HG03039 (cell line): ENCODE data around the gene SEMA4C.
"Not testable (repeated sequence)": the region's sequence is repeated elsewhere in the genome, so short reads cannot be mapped to it uniquely, and the experiment has no call there.

Experiments
- ATAC-seq: cut with Tn5 transposase; IDR thresholded peaks from one replicate; pipeline ENCODE4 v1.9.1; 2021; ENCODE audit warnings: mild to moderate bottlenecking, moderate library complexity; ENCODE audit not compliant: unreplicated experiment

The SEMA4C gene

GRCh38 chr2:96897491-96898134, 27.7 kb upstream of the SEMA4C start:
- ATAC-seq = no peak

- ATAC-seq = no peak
These were observed 26.1 kb upstream of the SEMA4C start for GRCh38 chr2:96895746-96896651.

GRCh38 chr2:96895032-96895745, 25.3 kb upstream of the SEMA4C start:
- no peak for ATAC-seq

GRCh38 chr2:96894151-96894531, 24.3 kb upstream of the SEMA4C start:
- no peak for ATAC-seq

GRCh38 chr2:96893289-96894150, 23.6 kb upstream of the SEMA4C start:
- no peak for ATAC-seq

- ATAC-seq = no peak
These were observed 21.9 kb upstream of the SEMA4C start for GRCh38 chr2:96891591-96892333.

- no peak for ATAC-seq
These were observed 21.0 kb upstream of the SEMA4C start for GRCh38 chr2:96890726-96891385.

GRCh38 chr2:96890252-96890651, 20.4 kb upstream of the SEMA4C start:
- no peak for ATAC-seq

- ATAC-seq = not testable (repeated sequence)
These were observed 19.6 kb upstream of the SEMA4C start for GRCh38 chr2:96889502-96889901.

- no peak for ATAC-seq
These were observed 18.5 kb upstream of the SEMA4C start for GRCh38 chr2:96888072-96889011.

GRCh38 chr2:96887493-96888012, 17.7 kb upstream of the SEMA4C start:
- ATAC-seq = no peak

- no peak for ATAC-seq
These were observed 15.8 kb upstream of the SEMA4C start for GRCh38 chr2:96885432-96886347.

- no peak for ATAC-seq
These were observed 14.6 kb upstream of the SEMA4C start for GRCh38 chr2:96884299-96885094.

GRCh38 chr2:96883306-96883705, 13.4 kb upstream of the SEMA4C start:
- ATAC-seq = no peak

- ATAC-seq = no peak
These were observed 13.0 kb upstream of the SEMA4C start for GRCh38 chr2:96882906-96883305.

- no peak for ATAC-seq
These were observed 12.3 kb upstream of the SEMA4C start for GRCh38 chr2:96882230-96882629.
